Type B pancreatic cell (in vitro differentiated cells): ENCODE results near the gene ZNF460. TPM values are rescaled to one million over a fixed set of nuclear protein-coding genes. Genes with fewer than 3 reads are reported as not detected.

Experiments
- DNase-seq: peaks from one replicate; pipeline ENCODE4 v3.0.0; 2021; ENCODE audit warnings: mixed read lengths; ENCODE audit not compliant: unreplicated experiment; ENCODE audit errors: extremely low spot score
- H3K27ac Mint-ChIP-seq: 2 replicates; pipeline ENCODE4 v1.8.0; 2021; ENCODE audit warnings: mild to moderate bottlenecking, mixed read lengths
- H3K27me3 Mint-ChIP-seq: 2 replicates; pipeline ENCODE4 v1.8.0; 2021; ENCODE audit warnings: mixed read lengths
- H3K36me3 Mint-ChIP-seq: 2 replicates; pipeline ENCODE4 v1.8.0; 2021; ENCODE audit warnings: mixed read lengths
- H3K4me1 Mint-ChIP-seq: one replicate; pipeline ENCODE4 v1.8.0; 2021; ENCODE audit warnings: mixed read lengths; ENCODE audit not compliant: unreplicated experiment
- H3K4me3 Mint-ChIP-seq: 2 replicates; pipeline ENCODE4 v1.8.0; 2021; ENCODE audit warnings: mild to moderate bottlenecking, mixed read lengths
- H3K9me3 Mint-ChIP-seq: 2 replicates; pipeline ENCODE4 v1.8.0; 2021; ENCODE audit warnings: mixed read lengths
- CTCF ChIP-seq: fragments of 200-600 bp; sonication (generic); conservative IDR thresholded peaks from 2 replicates; pipeline ENCODE4 v1.5.0; 2021; ENCODE audit warnings: antibody characterized with exemption, mild to moderate bottlenecking
- total RNA-seq: library from RNA; stranded (reverse); gene quantifications from 2 replicates; pipeline ENCODE4 v1.2.1, GENCODE V29; 2021; ENCODE audit warnings: low replicate concordance

ZNF460 gene
- total RNA-seq, 1 donor from 2014 or later, result 58.4 TPM

DNA sequence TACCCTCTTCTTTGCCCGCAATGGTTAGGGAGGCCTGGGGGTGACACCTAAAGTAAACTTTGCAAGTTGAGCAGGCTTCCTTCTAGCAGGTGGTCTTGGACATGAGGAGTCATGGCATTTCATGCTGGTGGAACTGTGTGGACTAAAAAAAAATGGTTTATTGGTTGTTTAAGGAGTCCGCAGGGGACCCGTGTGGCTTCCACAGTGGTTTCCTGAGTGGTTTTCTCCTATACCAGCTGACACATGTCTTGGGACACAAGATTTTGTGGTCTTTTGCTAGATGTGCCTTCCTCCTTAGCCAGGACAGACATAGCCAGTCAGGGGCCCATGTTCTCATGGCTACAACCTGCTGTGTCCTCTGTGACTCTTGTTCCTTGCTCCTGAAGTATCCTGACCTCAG lies 41.5 kb downstream of the ZNF460 start:
- no peak for DNase-seq
- Mint-ChIP-seq H3K4me1 (peaks cover 17% of the 10 kb centered on the region), H3K9me3 (no peaks in the 10 kb centered on the region), H3K27ac (peak overlapping the region; percentile 97), H3K27me3 (peaks cover 10% of the 10 kb centered on the region), H3K4me3 (peak overlapping the region; percentile 89), H3K36me3 (peaks cover 9% of the 10 kb centered on the region)
- no peak for TF ChIP-seq CTCF

DNA sequence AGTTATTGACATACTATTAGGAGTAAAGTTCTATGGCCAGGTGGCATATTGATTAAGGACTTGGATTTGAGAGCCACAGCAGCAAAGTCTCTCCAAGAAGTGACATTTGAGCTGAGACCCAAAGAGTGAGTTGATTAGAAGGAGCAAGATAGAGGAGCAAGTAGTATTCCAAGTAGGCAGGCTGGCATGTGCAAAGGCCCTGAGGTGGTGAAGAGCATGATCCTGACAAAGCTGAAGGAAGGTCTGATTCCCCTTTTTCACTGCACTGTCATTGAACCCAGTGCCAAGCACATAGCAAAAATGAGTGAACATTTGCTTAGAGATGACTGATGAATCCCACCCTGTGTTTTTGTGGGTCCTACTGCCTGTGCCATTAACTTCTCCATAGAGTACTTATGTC lies 44.7 kb downstream of the ZNF460 start:
- no peak for DNase-seq
- H3K4me3 Mint-ChIP-seq, result no peak overlapping the region
- no peaks in the 10 kb centered on the region for H3K27me3 Mint-ChIP-seq
- no peaks in the 10 kb centered on the region for H3K9me3 Mint-ChIP-seq
- H3K4me1 Mint-ChIP-seq, result peaks cover 14% of the 10 kb centered on the region
- H3K36me3 Mint-ChIP-seq, result peaks cover 35% of the 10 kb centered on the region
- no peak overlapping the region for H3K27ac Mint-ChIP-seq
- TF ChIP-seq CTCF, result no peak

DNA sequence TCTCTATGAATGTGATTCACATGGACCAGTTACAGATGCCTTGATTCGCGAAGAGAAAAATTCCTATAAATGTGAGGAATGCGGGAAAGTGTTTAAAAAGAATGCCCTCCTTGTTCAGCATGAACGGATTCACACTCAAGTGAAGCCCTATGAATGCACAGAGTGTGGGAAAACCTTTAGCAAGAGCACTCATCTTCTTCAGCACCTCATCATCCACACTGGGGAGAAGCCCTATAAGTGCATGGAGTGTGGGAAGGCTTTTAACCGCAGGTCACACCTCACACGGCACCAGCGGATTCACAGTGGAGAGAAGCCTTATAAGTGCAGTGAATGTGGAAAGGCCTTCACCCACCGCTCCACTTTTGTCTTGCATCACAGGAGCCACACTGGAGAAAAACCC lies 47.7 kb downstream of the ZNF460 start:
- Mint-ChIP-seq H3K27ac (no peak overlapping the region), H3K4me3 (no peak overlapping the region), H3K36me3 (peaks cover 35% of the 10 kb centered on the region), H3K4me1 (no peaks in the 10 kb centered on the region), H3K27me3 (no peaks in the 10 kb centered on the region), H3K9me3 (no peaks in the 10 kb centered on the region)
- no peak for TF ChIP-seq CTCF
- DNase-seq, result no peak

DNA sequence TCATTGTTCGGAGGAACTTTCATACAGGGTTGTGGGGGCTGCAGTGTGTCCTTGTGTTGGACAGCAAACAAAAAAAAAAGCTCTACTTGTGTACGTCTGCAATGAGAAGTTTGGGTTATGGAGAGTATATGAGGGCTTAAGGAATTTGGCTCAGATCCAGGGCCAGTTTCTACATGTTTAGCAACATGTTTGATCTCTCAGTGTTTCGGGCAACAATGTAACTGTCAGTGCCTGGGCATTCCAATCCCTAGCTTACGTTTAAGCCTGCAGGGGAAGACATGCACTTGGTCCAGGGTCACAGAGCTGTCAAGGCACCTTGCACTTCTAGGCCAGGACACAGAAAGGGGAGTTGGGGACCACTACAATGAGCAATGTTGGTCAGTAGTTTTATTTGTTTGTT lies 53.9 kb downstream of the ZNF460 start:
- peaks cover 3% of the 10 kb centered on the region for H3K9me3 Mint-ChIP-seq
- no peak for TF ChIP-seq CTCF
- H3K36me3 Mint-ChIP-seq, result peaks cover 9% of the 10 kb centered on the region
- no peak for DNase-seq
- H3K4me3 Mint-ChIP-seq, result peak overlapping the region; percentile 50
- H3K27ac Mint-ChIP-seq, result peak overlapping the region; percentile 71
- no peaks in the 10 kb centered on the region for H3K27me3 Mint-ChIP-seq
- H3K4me1 Mint-ChIP-seq, result peaks cover 5% of the 10 kb centered on the region

DNA sequence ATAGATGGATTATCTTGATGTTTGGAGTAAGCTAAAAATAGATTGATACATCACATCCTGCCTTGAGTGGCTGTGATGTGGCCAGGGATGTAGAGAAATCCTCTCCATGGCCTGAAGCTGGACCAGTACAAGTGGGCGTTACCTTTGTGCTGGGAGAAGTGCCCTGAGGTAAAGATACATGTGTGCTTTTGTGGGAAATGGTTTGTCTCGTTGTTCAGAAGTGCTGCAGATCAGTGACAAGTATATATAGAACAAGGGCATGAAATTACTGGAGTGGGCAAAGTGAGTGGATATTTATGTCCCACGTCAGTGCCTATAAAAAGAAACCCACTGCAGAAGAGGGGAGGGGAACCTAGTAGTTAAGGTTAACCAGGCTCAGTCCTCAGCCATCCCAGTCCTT lies 58.6 kb downstream of the ZNF460 start:
- Mint-ChIP-seq H3K36me3 (peaks cover 3% of the 10 kb centered on the region), H3K27ac (no peak overlapping the region), H3K27me3 (peaks cover 5% of the 10 kb centered on the region), H3K4me1 (peaks cover 5% of the 10 kb centered on the region), H3K4me3 (no peak overlapping the region), H3K9me3 (peaks cover 3% of the 10 kb centered on the region)
- DNase-seq, result no peak
- TF ChIP-seq CTCF, result no peak

DNA sequence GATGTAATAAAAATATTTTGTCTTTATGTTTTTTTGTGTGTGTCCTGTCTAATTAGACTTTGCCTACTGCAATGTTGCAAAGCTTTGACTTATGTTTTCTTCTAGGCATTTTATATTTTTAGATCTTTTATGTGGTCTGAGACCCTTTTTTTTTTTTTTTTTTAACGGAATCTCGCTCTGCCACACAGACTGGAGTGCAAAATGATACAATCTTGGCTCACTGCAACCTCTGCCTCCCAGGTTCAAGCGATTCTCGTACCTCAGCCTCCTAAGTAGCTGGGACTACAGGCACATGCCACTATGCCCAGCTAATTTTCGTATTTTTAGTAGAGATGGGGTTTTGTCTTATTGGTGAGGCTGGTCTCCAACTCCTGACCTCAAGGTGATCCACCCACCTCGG lies 62.3 kb downstream of the ZNF460 start:
- H3K9me3 Mint-ChIP-seq, result no peaks in the 10 kb centered on the region
- no peak for DNase-seq
- no peaks in the 10 kb centered on the region for H3K4me1 Mint-ChIP-seq
- no peak for TF ChIP-seq CTCF
- no peak overlapping the region for H3K4me3 Mint-ChIP-seq
- H3K36me3 Mint-ChIP-seq, result no peaks in the 10 kb centered on the region
- H3K27ac Mint-ChIP-seq, result no peak overlapping the region
- peaks cover 24% of the 10 kb centered on the region for H3K27me3 Mint-ChIP-seq
